Epithelial cell of prostate (primary cell): ENCODE measurements around the gene SLC46A1.

ENCODE experiments used
- DNase-seq: peaks from one replicate; pipeline ENCODE4 v3.0.0-alpha.2; 2011; ENCODE audit warnings: low read depth, low spot score
- H3K27ac ChIP-seq: fragments of 450-650 bp; 2 replicates; pipeline ENCODE4 v1.5.1; 2017; ENCODE audit warnings: mild to moderate bottlenecking

SLC46A1 gene

GRCh38 chr17:28404812-28405570 lies 1.0 kb downstream of the SLC46A1 start:
- no peak for DNase-seq
- H3K27ac ChIP-seq, result no peak overlapping the region

DNA sequence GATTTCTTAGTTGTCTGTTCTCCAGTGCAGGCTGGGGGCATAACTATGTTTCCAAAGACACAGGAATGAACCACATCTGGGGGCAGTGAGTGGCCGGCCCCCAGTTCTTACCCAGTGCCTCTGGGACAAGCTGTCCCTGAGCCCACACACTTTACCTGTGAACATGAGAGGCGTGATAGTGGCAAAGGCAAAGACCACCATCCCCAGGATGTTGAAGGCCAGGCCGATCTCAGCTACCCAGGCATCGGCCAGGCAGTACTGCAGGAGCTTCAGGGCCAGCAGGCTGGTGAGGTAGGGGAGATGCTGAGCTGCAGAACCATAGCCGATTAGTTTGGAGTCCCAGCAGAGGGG lies 1.6 kb downstream of the SLC46A1 start:
- H3K27ac ChIP-seq, result no peak overlapping the region
- no peak for DNase-seq

DNA sequence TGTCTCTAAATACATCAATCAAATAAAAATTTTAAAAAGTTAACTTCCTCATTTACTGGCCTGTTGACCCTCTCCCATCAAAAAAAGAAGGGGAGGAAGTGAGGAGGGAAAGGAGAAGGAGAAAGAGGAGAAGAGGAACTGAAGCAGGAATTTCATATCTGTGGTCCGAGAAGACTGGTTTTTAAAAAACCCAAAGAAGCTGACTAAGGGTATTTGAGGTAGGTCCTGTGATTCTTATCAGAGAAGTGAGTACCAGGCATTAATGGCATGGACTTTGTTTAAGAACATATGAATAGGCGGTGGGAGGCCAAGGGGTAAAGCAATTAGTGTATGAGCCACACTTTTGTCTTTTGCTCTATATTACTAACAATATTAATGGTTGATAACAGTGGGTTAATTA lies 2.0 kb downstream of the SLC46A1 start:
- H3K27ac ChIP-seq, result no peak overlapping the region
- DNase-seq, result no peak

- no peak overlapping the region for H3K27ac ChIP-seq
- DNase-seq, result no peak
Measured at GRCh38 chr17:28402844-28403243, 3.2 kb downstream of the SLC46A1 start.

DNA sequence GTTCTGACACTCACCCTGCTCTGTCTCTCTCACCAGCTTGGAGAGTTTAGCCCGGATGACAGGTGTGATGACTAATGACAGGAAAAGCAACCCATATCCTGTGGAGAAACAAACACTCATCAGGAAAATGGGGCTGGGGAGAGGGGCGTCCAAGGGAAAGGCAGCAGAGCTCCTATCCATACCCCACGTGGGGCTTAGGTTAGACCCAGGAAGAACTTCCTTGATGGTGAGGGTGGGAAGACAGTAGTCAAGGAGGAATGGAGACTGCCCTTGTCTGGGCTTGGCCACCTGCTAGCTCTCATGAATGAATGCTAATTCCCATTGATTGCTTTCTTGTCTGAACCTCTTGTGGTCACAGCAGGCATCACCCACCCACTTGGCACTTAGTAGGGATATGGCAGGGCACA lies 3.8 kb downstream of the SLC46A1 start:
- DNase-seq, result no peak
- H3K27ac ChIP-seq, result no peak overlapping the region

- DNase-seq, result no peak
- no peak overlapping the region for H3K27ac ChIP-seq
Measured at GRCh38 chr17:28399808-28400207, 6.2 kb downstream of the SLC46A1 start.

- DNase-seq, result no peak
Measured at GRCh38 chr17:28398280-28398981, 7.6 kb downstream of the SLC46A1 start.

DNA sequence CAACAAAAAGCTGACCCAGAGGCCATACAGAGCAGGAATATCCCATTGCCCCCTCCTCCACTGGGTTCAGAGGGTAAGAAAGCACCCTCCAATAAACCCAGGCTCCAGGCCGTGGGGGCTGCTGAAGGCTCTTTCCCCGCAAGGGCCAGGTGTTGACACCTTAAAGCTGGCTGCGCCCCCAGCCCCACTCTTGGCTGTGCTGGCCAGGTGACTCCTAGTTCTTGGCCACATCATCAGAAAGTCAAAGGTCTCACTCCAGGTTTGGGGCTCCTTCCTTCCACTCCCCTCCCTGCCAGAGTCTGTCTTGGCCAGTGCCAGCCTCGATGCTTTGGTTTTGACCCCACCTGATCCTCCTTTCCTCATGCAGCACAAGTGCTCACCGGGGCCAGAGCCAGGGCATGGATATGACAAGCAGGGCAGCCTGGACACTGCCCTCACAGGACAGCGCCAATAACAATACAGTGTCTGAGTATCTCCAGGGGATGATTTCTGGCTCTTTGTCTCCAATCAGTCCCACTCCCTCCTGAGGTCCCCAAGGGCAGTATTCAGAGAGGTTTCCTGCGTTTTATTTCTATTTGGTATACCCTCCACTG lies 8.2 kb downstream of the SLC46A1 start:
- no peak for DNase-seq
- H3K27ac ChIP-seq, result no peak overlapping the region

More at GRCh38 chr17:28398280-28398981, 7.6 kb downstream of the SLC46A1 start:
- no peak overlapping the region for H3K27ac ChIP-seq

DNA sequence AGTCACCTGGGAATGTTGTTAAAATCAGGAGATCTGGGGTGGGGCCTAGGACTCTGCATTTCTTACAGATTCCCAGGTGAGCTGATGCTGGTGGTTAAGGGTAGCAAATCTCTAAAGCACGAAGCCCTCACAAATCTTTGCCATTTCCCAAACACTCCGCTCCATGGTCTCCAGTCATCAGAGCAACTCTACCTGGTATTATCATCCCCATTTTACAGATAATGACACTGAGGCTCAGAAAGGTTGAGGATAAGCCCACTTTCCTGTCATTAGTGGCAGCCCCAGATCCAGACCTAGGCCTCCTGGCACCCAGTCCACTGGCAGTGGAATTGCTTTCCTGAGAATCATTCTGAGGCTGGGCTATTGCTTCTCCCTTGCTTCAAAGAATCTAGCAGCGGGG lies 8.7 kb downstream of the SLC46A1 start:
- no peak for DNase-seq
- H3K27ac ChIP-seq, result no peak overlapping the region

DNA sequence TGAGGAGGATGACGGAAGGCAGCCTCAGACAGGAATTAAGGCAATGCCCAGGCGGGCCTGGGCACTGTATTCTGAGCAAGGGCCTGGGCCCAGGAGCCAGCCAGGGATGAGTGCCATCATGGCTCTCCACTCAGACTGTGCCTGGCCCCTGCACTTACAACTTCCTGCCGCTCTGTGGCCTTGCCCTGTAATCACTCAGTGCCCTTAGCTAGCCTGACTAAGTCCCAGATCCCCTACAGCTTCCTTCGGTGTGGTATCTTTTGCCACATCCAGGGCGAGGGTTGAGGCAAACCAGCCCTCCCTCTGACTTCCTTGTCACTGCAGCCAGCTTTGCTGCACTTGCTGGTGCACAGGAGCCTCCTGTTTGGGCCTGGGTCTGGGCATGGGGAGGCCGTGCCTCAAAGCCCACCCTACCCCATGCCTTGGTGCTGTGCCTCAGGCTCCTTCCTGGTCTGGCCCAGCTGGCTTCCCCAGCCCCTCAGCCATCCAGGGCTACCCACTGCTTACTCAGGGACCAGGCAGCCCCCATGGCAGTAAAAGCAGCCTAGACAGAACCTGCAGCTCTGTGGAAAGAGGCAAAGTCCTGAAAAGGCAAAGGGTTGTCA lies 9.3 kb downstream of the SLC46A1 start:
- no peak overlapping the region for H3K27ac ChIP-seq
- DNase-seq, result no peak

GRCh38 chr17:28395968-28396367 lies 10.0 kb downstream of the SLC46A1 start:
- no peak for DNase-seq
- H3K27ac ChIP-seq, result no peak overlapping the region

DNA sequence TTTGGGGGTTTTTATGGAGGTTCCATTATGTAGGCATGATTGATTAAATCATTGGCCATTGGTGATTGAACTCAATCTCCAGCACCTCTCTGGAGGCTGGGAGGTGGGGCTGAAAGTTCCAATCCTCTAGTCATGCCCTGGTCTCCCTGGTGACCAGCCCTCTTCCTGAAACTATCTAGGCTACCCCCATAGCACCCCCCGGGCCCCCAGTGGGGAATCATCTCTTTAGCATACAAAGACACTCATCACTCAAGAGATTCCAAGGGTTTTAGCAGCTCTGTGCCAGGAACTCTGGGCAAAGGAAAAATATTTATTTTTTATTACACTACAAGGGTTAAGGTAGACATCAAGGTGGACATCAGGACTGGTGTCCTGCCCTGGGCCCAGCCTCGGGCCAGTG lies 10.6 kb downstream of the SLC46A1 start:
- DNase-seq, result no peak
- H3K27ac ChIP-seq, result no peak overlapping the region

- no peak for DNase-seq
- H3K27ac ChIP-seq, result no peak overlapping the region
Measured at GRCh38 chr17:28394337-28395116, 11.5 kb downstream of the SLC46A1 start.

GRCh38 chr17:28392491-28392890 lies 13.5 kb downstream of the SLC46A1 start:
- no peak overlapping the region for H3K27ac ChIP-seq
- no peak for DNase-seq

GRCh38 chr17:28391401-28391800 lies 14.6 kb downstream of the SLC46A1 start:
- no peak overlapping the region for H3K27ac ChIP-seq
- no peak for DNase-seq

GRCh38 chr17:28390984-28391383 lies 15.0 kb downstream of the SLC46A1 start:
- H3K27ac ChIP-seq, result no peak overlapping the region
- DNase-seq, result no peak

DNA sequence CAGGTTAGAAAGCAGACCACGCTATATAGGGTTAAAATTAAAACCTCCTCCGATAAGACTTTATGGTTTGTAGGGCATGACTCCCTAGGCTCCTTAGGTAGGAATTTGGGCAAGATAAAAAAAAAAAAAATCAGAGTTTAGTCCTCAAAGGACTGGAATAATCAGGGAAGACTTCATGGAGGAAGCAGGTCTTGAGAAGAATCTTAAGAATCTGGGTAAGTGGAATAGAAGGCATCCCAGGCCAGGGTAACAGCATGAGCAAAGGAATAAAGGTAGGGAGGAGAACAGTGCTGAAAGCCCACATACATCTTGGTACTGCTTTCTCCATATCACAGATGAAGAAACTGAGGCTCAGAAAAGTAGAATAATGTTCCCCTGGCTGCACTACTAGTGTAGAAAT lies 15.4 kb downstream of the SLC46A1 start:
- H3K27ac ChIP-seq, result no peak overlapping the region
- no peak for DNase-seq

GRCh38 chr17:28390141-28390540 lies 15.9 kb downstream of the SLC46A1 start:
- H3K27ac ChIP-seq, result no peak overlapping the region
- no peak for DNase-seq

DNA sequence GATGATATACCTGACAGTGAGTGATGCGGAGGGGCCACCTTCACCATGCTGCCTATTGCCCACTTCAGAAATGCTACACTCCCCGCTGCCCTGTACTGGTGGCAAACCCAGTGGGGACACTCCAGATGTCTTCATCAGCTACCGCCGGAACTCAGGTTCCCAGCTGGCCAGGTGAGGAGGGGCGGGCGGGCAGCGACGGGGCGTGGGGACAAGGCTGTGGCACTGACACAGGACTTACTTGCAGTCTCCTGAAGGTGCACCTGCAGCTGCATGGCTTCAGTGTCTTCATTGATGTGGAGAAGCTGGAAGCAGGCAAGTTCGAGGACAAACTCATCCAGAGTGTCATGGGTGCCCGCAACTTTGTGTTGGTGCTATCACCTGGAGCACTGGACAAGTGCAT lies 17.9 kb downstream of the SLC46A1 start:
- DNase-seq, result no peak
- H3K27ac ChIP-seq, result no peak overlapping the region

- no peak for DNase-seq
- H3K27ac ChIP-seq, result no peak overlapping the region
Measured at GRCh38 chr17:28386391-28386790, 19.6 kb downstream of the SLC46A1 start.
